HG03280 (cell line): ENCODE results near the gene BORCS6.

Experiments
- ATAC-seq: cut with Tn5 transposase; IDR thresholded peaks from one replicate; pipeline ENCODE4 v1.9.1; 2021; ENCODE audit warnings: mild to moderate bottlenecking, moderate library complexity; ENCODE audit not compliant: unreplicated experiment

BORCS6 gene

GRCh38 chr17:8143581-8144400, 46.2 kb downstream of the BORCS6 start:
- no peak for ATAC-seq

DNA sequence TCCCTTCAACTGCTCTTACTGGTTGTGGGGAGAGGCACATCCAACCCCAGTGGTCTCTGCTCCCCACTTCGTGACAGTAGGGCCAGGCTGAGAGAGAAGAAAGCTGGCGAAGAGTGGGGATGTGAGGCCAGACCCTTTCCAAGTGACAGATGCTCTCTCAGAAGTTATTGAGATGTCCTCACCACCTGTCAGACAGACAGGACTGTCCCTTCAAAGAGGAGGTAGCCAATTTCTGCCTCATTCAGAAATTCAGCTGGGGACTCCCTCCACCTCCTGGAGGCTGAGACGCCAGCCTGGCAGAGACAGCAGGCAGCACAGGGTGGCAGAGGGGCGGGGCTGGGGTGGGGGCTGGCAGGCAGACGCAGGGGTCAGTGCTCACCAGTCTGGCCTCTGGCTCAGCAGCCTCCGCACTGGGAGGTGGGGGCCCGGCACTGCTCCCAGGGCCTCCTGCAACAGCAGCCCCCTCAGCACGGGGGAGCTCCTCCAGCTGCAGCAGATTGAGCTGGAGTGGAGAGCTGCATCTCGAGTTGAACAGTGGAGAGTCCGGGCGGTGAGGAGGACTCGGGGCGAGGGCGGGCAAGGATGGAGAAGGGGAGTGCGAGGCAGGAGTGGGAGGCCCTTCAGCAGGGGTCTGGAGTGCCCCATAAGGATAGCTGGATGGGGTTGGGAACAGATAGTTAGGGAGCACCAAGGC, 46.9 kb downstream of the BORCS6 start:
- ATAC-seq, result no peak

DNA sequence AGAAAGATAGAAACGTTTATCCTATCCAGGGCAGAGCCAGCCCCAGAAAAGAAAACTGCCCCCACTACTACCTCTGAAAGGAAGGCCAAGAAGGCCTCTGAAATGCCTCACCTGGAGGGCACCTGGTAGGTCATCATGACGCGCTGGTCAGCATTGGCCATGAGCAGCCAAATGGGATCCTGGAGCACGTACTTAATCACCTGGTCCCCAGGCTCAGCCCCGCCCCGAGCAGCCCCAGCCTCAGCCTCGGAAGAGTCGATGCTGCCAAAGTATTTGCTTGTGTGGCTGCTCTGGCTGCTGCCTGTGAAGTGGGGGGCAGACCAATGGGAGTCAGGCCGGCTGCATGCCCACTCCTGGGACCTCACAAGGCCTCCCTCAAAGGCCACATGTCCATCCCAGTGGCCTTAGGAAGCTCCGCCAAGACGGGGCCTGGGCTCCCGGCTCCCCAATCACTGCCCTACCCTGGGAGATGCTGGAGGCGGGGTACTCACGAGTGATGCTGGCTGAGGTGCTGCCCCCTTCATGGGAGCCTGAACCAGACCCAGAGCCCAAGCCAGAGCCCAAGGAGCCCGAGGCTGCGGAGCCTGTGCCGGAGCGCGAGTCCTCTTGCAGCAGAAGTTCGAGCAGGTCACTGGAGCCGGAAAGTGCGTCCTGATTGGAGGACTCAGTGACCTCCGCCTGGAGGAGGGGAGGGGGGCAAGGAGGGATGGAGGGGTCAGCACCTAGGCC, 47.7 kb downstream of the BORCS6 start:
- no peak for ATAC-seq

- ATAC-seq, result no peak
These were observed 48.2 kb downstream of the BORCS6 start for GRCh38 chr17:8141741-8142140.

GRCh38 chr17:8141045-8141444, 48.9 kb downstream of the BORCS6 start:
- no peak for ATAC-seq

GRCh38 chr17:8140065-8141029, 49.6 kb downstream of the BORCS6 start:
- ATAC-seq, result no peak

GRCh38 chr17:8138672-8139371, 51.2 kb downstream of the BORCS6 start:
- peak; percentile 83 for ATAC-seq

- ATAC-seq, result peak; percentile 3
These were observed 51.7 kb downstream of the BORCS6 start for GRCh38 chr17:8138374-8138671.
